MV-4-11 (cell line): ENCODE data around the gene BHLHA15.

ENCODE experiments used
- DNase-seq: peaks from one replicate; lab custom pipeline; 2025; lab: John Stamatoyannopoulos, UW

Gene BHLHA15

GRCh38 chr7:98244871-98245270, 33.6 kb downstream of the BHLHA15 start:
- no peak for DNase-seq

DNA sequence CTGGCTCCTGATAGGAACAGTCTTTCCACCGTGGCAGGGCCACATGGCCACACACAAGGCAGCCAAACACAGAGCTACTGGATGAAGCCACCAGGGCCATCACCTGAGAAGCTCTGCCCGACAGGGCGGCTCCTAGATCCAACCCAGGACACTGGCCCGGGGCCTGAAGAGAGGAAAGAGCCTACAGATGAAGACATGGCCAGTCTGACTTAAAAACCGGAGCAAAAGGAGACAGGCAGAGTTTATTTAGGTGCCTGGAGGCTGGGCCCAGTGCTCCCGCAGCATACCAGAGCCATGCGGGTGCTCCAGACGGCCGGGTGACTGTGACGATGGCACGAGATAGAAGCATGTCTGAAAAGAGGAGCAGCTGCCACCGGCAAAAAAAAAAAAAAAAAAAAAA, 36.9 kb downstream of the BHLHA15 start:
- DNase-seq: no peak

DNA sequence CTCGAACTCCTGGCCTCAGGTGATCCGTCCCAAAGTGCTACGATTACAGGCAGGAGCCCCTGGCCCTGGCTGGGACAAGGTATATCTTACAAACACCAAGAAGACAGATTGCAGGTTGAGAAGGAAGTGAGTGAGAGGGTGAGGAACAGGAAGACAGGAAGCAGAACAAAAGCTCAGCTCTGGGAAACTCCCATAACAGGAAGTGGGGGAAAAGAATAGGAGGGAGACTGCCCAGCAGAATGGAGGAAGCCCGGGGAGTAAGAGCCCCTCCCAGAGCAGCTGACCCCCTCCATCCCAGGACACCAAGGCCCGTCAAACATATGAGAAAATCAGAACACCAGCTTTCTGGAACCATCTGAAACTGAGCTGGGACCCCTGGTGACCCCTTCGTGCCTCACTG, 37.9 kb downstream of the BHLHA15 start:
- peak; percentile 55 for DNase-seq

GRCh38 chr7:98250789-98251188, 39.5 kb downstream of the BHLHA15 start:
- no peak for DNase-seq

DNA sequence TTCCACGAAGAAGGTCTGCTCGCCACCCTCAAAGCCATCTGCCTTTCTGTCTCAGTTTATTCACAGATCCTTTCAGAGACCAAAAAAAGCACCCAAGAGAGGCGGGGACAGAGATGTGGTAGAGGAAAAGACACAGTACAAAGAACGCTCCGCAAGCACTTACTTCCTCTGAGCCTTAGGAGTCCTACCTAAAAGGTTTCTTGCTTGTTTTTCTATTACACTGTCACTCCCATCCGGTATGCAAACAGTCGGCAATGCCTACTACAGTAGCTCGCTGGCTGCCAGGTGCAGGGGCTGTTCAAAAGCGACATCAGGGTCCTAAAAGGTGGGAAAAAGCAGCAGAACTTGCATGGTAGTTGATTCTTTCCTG, 40.0 kb downstream of the BHLHA15 start:
- DNase-seq: no peak

GRCh38 chr7:98251601-98252424, 40.6 kb downstream of the BHLHA15 start, which contains the start of gene TECPR1:
TECPR1 (minus strand) TSS chr7:98252232; CDS start chr7:98246146, 6,086 bp downstream.
- peak; percentile 81 for DNase-seq

DNA sequence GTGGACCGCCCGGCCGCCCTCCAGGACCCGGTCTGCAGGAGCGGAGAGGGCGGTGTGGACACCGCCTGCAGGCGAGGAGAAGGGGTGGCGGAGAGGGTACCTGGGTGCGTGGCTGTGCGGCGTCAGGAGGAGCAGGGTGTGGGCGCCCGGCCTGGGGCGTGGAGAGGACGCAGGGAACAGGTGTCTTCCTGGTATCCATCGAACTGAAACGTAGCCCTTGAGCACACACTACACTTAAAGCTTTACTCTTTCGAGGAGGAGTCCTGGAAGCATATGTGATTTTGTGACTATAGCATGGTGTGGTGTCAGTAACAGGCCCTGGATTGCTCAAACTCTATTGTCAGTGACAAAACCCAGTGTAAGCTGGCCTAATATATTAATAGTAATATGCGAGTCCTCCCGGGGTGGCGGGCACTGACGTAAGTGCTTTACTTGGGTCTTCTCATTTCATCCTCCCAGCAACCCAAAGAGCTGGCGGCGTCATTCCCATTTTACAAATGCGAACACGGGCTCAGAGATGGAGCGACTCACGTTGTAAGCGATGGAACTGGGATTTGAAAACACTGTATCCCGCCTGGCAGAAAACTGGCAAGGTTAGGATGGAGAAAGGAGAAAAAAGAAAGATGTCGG, 41.3 kb downstream of the BHLHA15 start:
- no peak for DNase-seq

DNA sequence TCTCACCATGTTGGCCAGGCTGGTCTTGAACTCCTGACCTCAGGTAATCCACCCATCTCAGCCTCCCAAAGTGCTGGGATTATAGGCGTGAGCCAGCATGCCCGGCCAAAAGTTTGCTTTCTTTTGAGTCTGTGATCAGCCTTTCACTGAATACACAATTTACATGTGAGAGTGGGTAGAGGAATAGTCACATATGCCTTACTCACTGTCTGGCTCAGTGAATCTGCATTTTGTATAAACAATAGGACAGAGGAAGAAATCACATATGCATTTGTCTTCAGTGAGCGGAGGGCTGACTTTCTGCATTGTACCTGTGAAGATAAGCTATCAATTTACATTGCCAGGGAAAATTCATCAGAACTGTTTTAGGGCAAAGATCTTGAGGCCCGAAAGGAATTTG, 43.3 kb downstream of the BHLHA15 start:
- DNase-seq: no peak

GRCh38 chr7:98254951-98255610, 43.8 kb downstream of the BHLHA15 start:
- DNase-seq: peak; percentile 80

GRCh38 chr7:98256431-98256830, 45.2 kb downstream of the BHLHA15 start:
- no peak for DNase-seq

- no peak for DNase-seq
Observed at GRCh38 chr7:98257701-98258100, 46.5 kb downstream of the BHLHA15 start.
